Ovary (tissue), 9 donors: ENCODE measurements around the gene ADGRG1. TPM values are rescaled to one million over a fixed set of nuclear protein-coding genes. Genes with fewer than 3 reads are reported as not detected.

Experiments
- DNase-seq, 5 donors: peaks; one replicate each; pipeline ENCODE4 v3.0.0-alpha.2; 2019 to 2020
- H3K27ac ChIP-seq, 2 donors: fragments of 200-600 bp; one replicate each; pipeline versions ENCODE4 v1.5.1 to v1.8.0; 2019 to 2022
- H3K27me3 ChIP-seq: fragments of 200-600 bp; one replicate; pipeline ENCODE4 v1.8.0; 2022
- H3K36me3 ChIP-seq: fragments of 200-600 bp; sonication (generic); one replicate; pipeline ENCODE4 v1.5.1; 2019
- H3K4me1 ChIP-seq: one replicate; pipeline ENCODE4 v1.8.1; 2013; ENCODE audit warnings: mild to moderate bottlenecking, moderate library complexity; ENCODE audit not compliant: insufficient read depth
- H3K4me3 ChIP-seq: fragments of 200-600 bp; sonication (generic); one replicate; pipeline ENCODE4 v1.5.1; 2017
- H3K9me3 ChIP-seq, 2 donors: fragments of 200-600 bp in 1 of 2; sonication (generic) in 1 of 2; one replicate each; pipeline versions ENCODE4 v1.5.1 to v1.8.1; 2013 to 2019; ENCODE audit warnings: mild to moderate bottlenecking in 1 of 2, moderate library complexity in 1 of 2
- EP300 ChIP-seq: sonication (generic); formaldehyde crosslinking; IDR thresholded peaks from one replicate; pipeline ENCODE4 v1.6.1; 2017; ENCODE audit warnings: antibody characterized with exemption
- POLR2A ChIP-seq: fragments of 450-650 bp; IDR thresholded peaks from one replicate; pipeline ENCODE4 v1.6.1; 2017; ENCODE audit warnings: antibody characterized with exemption, mild to moderate bottlenecking, moderate library complexity
- WGBS, 3 donors: extraction: QIAGEN DNeasy Blood & Tissue Kit in 1 of 3; methylation state at CpG; one replicate each; pipeline versions ENCODE4 v1.1.5 to v1.1.7; 2013 to 2017; 5-methylcytosine and 5-hydroxymethylcytosine counted together
- intact Hi-C, 4 donors: fragments of 100-400 bp; cut with DNase I; formaldehyde crosslinking; loops; one replicate each; pipeline versions ENCODE4 v1.11.0 to v1.15.1; 2022 to 2023
- polyA plus RNA-seq, 2 donors: library from polyadenylated mRNA; stranded (reverse); fragments of 200-250 nt in 1 of 2; fragments of 350-450 nt in 1 of 2; fragmentation: Illumina TruSeq in 1 of 2; extraction: RNeasy Lipid Tissue Mini Kit (QIAGEN cat#74804) in 1 of 2; gene quantifications; one replicate each; pipeline ENCODE4 v1.2.3, GENCODE V29; 2013 to 2014
- total RNA-seq, 7 donors: library from RNA; depleted of rRNA in 2 of 7; stranded (reverse); fragments of >200 nt in 2 of 7; fragmentation: NEBNext Ultra II Directional in 3 of 7; extraction: Animal tissue kit (Norgen Biotek cat#: 25700) in 3 of 7; gene quantifications; one replicate each; pipeline versions ENCODE4 v1.1.0 to v1.2.4, GENCODE V29; 2016 to 2023
- TF ChIP-seq, protein P1 (sequence below), 3 donors: fragments of 450-650 bp in 2 of 3; fragments of 200-600 bp in 1 of 3; IDR thresholded peaks; one replicate each; pipeline versions ENCODE4 v1.5.1 to v1.8.0; 2016 to 2022; ENCODE audit warnings: antibody characterized with exemption in 3 of 3, mild to moderate bottlenecking in 1 of 3
- donor health status: DM: no; HTN: no; CAD: no; lungs with moderate emphysema.
- donor health status: DM: no; HTN: no; CAD: no.
- donor health status: Bipolar disorder and iron deficiency.
- donor health status: DM: yes; HTN: yes; CAD: no.
- donor health status: DM: no; HTN: no; CAD: no.
- donor health status: DM: yes; HTN: yes; CAD: no.

The ADGRG1 gene
- total and polyA plus RNA-seq, 9 donors: 6.2 to 54.0 (median 9.1) TPM

DNA sequence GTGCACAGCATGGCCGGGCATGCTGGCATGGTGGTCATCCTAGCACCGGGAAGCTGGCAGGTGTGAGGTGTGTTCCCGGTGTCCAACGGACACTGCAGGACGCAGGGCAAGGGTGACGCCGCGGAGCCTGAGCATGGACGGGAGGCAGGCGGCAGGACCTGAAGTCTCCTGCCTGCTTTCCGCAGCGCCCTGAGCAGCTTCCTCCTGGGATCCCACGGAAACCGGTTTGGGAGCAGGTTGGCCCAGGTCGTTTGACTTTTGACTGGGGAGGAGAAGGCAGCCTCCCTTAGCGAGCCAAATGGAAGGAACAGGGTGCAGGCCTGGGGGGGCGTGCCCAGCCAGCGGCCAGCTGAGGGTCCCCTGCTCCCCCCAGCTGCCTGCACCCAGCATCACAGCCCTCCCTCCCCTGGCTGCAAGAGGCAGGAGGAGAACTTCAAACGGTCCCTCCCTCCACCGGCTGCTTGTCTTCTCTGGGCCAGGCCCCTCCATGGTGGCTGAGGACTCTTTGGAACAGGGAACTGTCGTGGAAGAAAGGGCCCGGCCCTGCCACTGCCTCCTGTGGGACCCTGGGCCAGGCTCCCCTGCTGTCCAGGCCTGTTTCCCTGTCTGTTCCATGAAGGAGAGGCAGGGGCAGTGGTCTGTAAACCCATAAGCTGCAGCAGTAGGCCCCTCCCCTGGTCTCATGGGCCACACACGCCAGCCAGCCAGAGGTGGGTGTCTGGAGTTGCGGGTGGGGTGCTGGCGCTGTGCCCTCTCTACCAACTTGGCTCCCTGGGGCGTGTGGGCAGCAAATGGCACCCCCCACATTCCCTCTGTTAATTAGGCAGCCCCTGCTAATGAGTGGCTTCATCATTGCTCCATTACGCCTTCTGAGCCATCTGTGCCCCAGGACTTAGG is 7.8 kb upstream of the ADGRG1 start:
- H3K4me1 ChIP-seq: peaks cover 4% of the 10 kb centered on the region
- no peaks in the 10 kb centered on the region for H3K27me3 ChIP-seq
- 71 to 81% (median 76%) methylated on average over 23 to 27 of the region's 27 CpGs for WGBS, 3 donors
- H3K27ac ChIP-seq: no peak overlapping the region
- H3K9me3 ChIP-seq: no peaks in the 10 kb centered on the region
- no peak overlapping the region for H3K4me3 ChIP-seq
- peak in 2 of 5 donors; percentile 9 to 28 for DNase-seq
- H3K36me3 ChIP-seq: no peaks in the 10 kb centered on the region
- no peak for TF ChIP-seq EP300
- TF ChIP-seq, protein P1, sequence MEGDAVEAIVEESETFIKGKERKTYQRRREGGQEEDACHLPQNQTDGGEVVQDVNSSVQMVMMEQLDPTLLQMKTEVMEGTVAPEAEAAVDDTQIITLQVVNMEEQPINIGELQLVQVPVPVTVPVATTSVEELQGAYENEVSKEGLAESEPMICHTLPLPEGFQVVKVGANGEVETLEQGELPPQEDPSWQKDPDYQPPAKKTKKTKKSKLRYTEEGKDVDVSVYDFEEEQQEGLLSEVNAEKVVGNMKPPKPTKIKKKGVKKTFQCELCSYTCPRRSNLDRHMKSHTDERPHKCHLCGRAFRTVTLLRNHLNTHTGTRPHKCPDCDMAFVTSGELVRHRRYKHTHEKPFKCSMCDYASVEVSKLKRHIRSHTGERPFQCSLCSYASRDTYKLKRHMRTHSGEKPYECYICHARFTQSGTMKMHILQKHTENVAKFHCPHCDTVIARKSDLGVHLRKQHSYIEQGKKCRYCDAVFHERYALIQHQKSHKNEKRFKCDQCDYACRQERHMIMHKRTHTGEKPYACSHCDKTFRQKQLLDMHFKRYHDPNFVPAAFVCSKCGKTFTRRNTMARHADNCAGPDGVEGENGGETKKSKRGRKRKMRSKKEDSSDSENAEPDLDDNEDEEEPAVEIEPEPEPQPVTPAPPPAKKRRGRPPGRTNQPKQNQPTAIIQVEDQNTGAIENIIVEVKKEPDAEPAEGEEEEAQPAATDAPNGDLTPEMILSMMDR (IDR thresholded peaks at IDR 0.05): no peak
- TF ChIP-seq POLR2A: no peak
- intact Hi-C loops: no loop called here

- no peak overlapping the region for H3K27ac ChIP-seq
- WGBS, 3 donors: 72 to 77% (median 72%) methylated on average over 10 of the region's 10 CpGs
- peak in 2 of 5 donors; percentile 6 to 20 for DNase-seq
These were observed 6.7 kb upstream of the ADGRG1 start for GRCh38 chr16:57621521-57622271.

DNA sequence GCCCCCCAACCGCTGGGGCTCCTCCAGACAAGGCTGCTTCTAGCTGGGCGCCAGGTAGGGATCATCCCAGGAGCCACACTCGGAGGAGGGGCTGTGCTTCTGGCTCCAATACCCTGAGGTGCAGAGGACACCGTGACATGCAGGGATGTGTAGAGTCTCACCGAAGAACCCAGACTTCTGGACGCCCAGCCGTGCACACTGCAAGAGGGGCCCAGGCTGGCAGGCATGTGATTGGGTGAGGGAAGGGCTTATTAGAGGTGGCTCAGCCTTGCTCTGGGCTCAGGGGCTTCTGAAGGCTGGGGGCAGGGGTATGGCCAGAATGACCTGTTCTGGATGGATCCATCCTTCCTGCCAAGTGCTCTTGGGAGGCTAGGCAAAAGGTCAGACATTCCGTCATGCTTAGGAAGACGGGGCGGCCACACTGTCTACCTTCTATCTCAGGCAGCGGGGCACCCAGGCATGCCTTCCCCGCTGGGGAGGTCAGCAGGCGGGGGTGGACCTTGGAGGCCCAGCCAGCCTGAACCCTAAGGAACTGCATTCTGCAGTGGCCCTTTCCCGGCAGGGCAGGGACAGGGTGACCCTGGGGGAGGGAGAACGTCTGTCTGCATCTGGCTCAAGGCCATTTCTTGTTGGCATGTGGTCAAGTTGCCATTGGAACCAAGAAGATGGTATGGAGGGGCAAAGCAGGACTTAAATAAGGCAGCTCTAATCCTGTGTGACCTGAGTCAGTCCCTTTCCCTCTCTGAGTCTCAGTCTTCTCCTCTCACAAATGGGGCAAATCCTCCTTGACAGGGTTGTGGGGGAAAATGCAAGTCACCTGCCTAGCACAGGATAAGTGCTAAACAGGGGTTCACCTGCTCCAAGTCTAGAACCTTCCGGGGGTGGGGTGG is 5.8 kb upstream of the ADGRG1 start:
- Histone ChIP-seq H3K27ac (no peak overlapping the region), H3K36me3 (no peaks in the 10 kb centered on the region), H3K9me3 (no peaks in the 10 kb centered on the region), H3K4me1 (peaks cover 4% of the 10 kb centered on the region), H3K27me3 (no peaks in the 10 kb centered on the region), H3K4me3 (no peak overlapping the region)
- WGBS, 3 donors: 56 to 59% (median 58%) methylated on average over 16 of the region's 16 CpGs
- DNase-seq: peak in 1 of 5 donors; percentile 21
- intact Hi-C loops: no loop called here
- no peak for TF ChIP-seq POLR2A
- TF ChIP-seq EP300: no peak
- TF ChIP-seq, protein P1 (IDR thresholded peaks at IDR 0.05): no peak

More at GRCh38 chr16:57621521-57622271, 6.7 kb upstream of the ADGRG1 start:
- H3K4me3 ChIP-seq: no peak overlapping the region
- H3K36me3 ChIP-seq: no peaks in the 10 kb centered on the region
- TF ChIP-seq POLR2A: no peak
- TF ChIP-seq, protein P1 (IDR thresholded peaks at IDR 0.05): no peak
- no peak for TF ChIP-seq EP300
- H3K4me1 ChIP-seq: peaks cover 4% of the 10 kb centered on the region
- no peaks in the 10 kb centered on the region for H3K27me3 ChIP-seq
- intact Hi-C loops: no loop called here
- no peaks in the 10 kb centered on the region for H3K9me3 ChIP-seq
